Stimulated activated CD8-positive, alpha-beta memory T cell treated with anti-CD3 and anti-CD28 coated beads, Interleukin-7, amount 100 ng/mL, for 4 hours (primary cell): ENCODE data around the gene SCN4A.

Experiments
- DNase-seq, 2 donors: peaks; one replicate each; pipeline ENCODE4 v3.0.0-alpha.2; 2020; ENCODE audit warnings: low read depth in 2 of 2

Gene SCN4A

GRCh38 chr17:64001763-64002529 lies 29.2 kb upstream of the SCN4A start:
- DNase-seq = no peak

DNA sequence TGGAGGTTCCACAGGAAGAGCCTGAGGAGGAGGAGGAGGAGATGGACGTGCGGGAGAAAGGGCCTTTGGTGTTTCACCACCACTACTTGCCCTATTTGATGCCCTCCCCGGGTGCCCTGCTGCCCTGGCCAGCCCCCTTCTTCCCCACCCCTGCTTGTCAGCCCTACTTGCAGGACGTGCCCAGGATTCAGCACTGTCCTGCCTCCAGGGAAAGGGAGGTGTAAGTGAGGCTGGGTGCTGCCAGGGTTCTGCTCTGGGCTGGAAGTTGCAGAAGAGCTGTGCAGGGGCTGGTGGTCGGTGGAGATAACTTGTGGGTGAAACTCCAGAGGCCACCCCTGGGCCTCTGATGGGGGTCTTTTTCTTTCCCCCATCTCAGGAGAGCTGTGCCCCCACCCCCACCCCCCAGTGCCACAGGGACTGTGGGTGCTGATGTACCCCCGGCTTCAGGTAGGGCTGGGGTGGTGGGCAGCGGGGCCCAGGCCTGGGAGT lies 28.4 kb upstream of the SCN4A start:
- no peak for DNase-seq

GRCh38 chr17:63999680-64000531 lies 27.2 kb upstream of the SCN4A start:
- DNase-seq = no peak

DNA sequence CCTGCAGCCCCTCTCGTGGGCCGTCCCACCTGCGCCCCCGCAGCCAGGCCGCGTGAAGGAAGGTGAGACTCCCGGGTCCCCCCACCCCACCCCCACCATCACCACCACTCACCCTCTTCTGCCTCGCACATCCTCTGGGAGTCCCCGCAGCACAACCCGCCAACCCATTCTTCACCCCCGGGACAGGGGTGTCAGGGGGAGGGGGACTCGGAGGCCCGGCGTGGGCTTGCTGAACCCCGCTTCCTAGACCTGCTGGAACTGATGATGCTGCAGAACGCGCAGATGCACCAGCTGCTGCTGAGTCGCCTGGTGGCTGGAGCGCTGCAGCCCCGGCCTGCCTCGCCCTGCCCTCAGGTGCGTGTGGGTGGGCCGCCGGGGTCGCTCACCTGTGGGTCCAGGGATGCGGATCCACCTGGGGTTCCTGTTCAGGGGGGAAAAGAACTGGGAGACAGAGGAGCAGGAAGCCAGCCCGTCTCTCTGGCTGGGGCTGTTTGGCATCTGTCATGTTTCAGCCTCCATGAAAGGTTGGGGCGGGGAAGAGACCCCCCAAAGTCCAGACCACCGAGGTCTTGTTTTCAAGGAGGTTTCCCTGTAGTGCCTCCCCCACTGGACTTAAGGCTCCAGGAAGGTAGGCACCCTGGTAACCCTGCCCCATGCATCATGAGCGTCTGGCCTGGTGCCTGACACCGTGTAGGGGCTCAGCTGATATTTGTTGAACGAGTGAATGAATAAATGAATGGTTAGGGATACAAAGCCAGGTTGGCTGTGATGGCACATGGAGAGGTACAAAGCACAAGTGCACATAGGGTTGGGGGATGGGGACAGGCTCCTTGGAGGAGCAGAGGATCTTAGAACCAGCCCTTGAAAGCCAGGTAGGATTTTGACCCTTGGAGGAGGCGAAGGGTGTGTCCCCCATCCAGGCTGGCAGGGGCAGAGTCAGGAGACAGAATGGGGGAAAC lies 26.3 kb upstream of the SCN4A start:
- DNase-seq = peak in 1 of 2 donors; percentile 25

- DNase-seq = peak in 1 of 2 donors; percentile 67
Observed at GRCh38 chr17:63998050-63998720, 25.5 kb upstream of the SCN4A start, which contains the start of gene PRR29. PRR29 (plus strand) TSS chr17:63998351; CDS start chr17:63998365, 14 bp downstream.

DNA sequence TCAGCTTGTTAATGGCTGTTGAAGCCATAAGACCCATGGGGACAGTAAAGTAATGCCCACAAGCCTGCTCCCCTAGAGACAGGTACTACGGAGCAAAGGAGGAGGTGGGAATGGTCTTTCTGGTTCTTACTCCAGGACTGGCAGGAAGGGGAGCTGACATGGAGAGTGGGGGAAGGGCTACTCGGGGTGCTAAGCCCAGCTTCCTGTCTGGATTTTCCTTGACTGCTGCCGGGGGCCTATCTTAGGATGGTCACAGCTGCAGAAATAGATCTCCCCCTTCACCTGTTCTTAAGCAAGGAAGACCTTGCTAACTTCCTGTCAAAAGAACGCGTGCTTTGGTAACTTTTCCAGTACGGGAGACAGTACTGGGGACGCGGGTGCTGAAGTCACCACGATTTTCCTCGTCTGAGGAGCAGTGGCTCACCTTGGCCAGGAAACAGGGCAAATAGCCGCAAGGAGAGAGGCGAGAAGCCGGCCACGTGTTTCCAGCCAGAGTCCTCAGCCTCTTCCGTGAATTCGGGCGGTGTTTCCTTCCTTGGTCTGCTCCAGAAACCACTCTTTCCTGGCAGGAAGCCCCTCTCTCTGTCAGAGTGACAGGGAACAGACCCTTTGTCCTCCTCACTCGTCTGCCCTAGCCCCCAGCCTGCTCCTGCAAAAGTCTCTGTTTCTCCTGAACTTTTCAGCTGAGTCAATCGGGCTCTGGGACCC lies 24.8 kb upstream of the SCN4A start:
- no peak for DNase-seq

GRCh38 chr17:63996430-63997182 lies 23.9 kb upstream of the SCN4A start:
- no peak for DNase-seq

GRCh38 chr17:63995626-63996025 lies 22.9 kb upstream of the SCN4A start:
- no peak for DNase-seq

GRCh38 chr17:63993368-63993985 lies 20.8 kb upstream of the SCN4A start:
- DNase-seq = no peak

DNA sequence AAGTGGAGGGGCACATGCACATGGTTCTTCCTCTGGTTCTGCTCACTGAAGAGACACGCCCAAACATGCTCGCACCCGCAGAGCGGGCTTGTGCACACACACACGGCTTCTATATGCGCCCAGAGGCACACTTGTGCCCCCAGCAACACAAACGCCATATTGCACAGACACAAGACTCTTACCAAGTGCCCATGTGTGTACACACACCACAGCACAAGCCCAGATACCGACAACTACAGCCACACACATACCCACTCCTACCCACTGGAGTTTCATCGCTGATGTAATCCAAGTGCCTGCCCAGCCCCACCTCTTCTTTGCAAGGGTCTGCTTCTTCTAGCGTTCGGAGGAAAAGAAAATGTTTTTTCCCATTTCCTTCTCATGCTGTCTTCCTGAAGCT lies 18.9 kb upstream of the SCN4A start:
- DNase-seq = no peak

DNA sequence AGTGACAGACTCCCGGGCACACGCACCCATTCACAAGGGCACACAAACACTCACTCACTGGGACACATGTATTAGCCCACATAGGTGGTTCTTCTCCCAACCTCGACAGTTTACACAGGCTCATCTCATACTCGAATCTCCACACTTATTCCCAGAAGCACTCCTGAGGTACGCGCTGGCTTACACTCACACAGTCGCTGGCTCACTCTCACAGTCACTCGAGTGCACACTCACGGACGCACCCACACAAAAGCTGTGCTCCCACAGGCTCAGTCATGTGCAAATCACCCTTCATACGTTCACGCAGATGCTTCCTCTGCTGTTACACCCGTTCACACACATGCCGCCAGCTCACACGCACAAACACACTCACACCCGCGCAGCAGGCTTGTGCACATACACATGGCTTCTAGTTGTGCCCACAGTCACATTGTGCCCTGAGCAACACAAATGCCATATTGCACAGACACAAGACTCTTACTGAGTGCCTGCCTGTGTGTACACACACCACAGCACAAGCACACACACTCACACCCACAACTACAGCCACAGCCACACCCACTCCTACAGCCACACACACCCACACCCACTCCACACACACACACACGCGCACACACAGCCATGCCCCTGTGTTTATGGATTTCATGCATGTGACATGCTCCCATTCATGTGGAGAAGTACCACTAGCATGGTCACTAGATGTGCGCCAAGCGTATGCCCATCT lies 17.1 kb upstream of the SCN4A start:
- DNase-seq = no peak

DNA sequence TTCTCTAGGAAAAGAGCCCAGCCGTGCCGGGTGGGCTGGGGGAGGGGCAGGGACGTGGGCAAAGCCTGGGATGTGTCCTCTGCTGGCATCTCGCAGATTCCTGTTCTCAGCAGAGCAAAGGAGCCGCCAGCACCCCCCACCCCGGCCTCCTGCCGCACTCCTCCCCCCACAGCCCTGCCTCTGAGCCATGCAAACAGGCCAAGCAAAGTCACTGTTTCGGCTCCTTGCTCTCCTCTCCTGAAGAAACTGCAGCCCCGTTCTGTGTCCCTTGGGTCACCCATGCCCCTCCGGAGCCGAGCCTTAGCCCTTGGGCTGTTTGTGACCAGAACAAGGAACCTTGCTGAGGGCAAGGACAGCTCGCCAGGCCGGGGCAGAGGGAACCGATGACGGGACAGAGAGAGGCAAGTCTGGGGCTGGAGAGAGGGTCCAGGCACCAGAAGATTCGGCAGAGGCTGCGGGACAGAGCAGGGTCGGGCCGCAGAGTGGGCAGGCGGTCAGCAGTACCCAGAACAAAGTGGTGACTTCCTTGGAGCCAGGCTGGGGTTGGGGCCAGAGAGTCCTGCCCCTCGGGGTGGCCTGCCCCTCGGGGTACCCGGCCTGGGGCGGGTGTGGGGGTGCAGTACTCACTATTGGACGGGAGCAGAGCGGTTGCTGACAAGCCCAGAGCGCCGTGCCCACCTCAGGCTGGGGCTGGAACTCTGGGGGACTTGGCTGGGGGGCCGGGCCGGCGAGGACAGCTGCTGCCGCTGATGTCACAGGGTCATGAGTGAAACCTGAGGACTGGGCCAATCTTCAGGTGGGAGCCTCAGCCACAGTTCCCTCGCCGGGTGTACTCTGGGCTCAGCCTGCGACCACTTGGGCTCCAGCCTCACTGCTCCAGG lies 16.3 kb upstream of the SCN4A start:
- no peak for DNase-seq

GRCh38 chr17:63988127-63988478 lies 15.4 kb upstream of the SCN4A start:
- no peak for DNase-seq

- DNase-seq = no peak
Observed at GRCh38 chr17:63987221-63988126, 14.8 kb upstream of the SCN4A start.

- no peak for DNase-seq
Observed at GRCh38 chr17:63986821-63987220, 14.1 kb upstream of the SCN4A start.

GRCh38 chr17:63985387-63986140 lies 12.8 kb upstream of the SCN4A start:
- DNase-seq = no peak
